HG02759 (cell line): ENCODE data around the gene CNNM4.
"Not testable (repeated sequence)": the region's sequence is repeated elsewhere in the genome, so short reads cannot be mapped to it uniquely, and the experiment has no call there.

Source experiments
- ATAC-seq: cut with Tn5 transposase; IDR thresholded peaks from one replicate; pipeline ENCODE4 v1.9.1; 2021; ENCODE audit warnings: mild to moderate bottlenecking, moderate library complexity; ENCODE audit not compliant: unreplicated experiment

Gene CNNM4

DNA sequence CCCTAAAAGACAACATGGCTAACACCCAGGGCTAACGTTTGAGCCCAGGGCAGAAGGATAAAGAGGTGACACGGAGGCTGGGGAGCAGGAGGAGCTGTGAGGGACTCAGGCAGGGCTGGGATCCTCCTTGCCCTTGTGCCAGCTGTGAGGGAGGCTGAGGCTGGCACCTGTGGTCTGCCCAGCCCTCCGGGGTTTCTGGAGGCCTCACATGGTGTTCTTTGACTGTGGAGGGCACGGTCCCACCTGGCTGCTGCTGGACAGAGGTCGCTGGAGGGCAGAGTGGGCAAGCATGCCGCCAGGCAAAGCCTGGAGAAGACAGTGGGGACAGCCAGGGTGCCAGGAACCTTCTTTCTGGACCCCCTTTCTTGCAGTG is 28.5 kb downstream of the CNNM4 start:
- no peak for ATAC-seq

DNA sequence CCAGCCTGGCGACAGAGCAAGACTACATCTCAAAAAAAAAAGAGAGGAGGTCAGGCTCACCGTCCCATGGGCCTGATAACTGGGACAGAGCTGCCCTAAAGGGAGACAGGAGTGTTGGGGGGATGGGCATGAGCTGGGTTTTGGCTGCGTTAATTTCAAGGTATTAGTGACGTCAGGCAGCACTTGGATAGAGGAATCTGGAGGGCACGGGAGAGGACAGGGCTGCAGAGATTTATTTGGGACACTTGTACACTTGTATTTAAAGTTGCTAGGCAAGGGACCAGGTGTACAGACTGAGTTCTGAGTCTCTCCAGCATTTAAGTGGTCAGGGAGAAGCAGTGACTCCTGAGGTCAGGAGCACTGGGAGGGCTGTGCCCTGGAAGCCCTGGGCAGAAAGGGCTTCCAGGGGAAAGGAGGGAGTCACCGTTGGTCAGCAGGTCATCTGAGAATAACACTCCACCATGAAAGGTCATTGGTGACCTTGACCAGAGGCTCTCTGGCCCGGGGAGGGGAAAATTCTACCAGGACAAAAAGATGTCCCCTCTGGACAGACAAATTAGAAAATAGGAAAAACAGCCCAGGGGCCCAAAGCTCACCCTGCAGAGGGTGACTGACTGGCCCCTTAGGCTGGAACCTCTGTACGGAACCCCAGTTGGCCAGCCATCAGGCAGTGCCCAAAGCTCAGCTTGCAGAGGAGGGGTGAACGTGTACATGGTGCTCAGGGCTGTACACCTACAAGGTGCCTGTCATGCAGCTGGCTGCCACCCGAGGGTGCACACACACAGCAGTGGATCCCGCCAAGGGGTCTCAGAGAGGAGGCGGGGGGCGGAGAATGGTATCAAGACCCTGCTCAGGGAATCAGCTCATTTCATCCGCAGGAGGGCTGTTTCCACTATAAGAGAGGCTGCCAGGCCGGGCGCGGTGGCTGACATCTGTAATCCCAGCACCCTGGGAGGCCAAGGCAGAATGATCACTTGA is 32.4 kb downstream of the CNNM4 start:
- ATAC-seq: no peak

DNA sequence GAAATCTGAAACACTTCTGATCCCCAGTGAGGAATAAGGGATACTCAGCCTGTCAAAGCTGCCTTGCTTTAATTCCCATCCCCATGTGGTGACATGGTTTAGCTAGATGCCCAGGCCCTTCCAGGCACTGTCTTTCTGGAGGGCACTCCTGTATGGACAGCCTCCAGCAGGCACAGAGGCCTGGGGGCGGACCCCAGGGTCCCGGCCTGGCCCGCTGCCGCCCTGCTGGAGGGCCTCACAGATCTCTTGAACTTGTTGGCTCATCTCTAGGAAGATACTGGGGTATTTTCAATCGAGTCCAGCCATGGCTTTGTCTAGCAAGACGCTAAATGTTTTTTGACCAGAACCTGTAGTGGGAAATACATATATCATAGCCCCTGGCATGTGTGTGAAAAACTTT is 34.4 kb downstream of the CNNM4 start:
- no peak for ATAC-seq

DNA sequence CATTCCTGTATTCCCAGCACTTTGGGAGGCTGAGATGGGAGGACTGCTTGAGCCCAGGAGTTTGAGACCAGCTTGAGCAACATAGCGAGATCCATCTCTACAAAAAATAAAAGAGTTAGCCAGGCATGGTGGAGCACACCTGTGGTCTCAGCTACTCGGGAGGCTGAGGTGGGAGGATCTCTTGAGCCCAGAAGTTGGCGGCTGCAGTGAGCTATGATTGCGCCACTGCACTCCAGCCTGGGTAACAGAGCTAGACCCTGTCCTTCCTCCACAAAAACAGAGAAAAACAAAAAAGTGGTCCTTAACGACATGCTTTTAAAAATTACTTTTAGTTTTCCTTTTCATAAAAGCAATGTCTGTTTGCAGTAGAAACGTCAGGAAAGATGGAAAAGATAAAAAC is 35.8 kb downstream of the CNNM4 start:
- not testable (repeated sequence) for ATAC-seq

DNA sequence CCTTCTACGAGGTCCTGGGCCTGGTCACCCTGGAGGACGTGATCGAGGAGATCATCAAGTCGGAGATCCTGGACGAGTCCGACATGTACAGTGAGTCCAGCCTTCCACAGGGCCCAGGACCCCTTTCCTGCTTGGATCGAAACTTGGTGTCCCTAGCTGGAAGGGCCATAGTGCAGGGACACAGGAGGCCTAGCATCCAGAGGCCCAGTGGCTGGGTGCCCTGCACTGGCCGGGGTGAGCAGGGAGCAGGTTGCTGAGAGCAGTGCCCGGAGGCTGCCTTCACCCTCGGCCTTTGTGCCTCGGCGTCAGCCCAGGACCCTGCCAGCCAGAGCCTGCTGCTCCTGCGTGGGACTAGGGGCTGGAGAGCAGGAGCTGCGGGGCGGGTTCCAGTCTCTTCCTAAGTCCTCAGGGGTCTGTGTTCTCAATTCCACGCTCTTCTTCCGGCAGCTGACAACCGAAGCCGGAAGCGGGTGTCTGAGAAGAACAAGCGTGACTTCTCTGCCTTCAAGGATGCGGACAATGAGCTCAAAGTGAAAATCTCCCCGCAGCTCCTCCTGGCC is 36.4 kb downstream of the CNNM4 start:
- no peak for ATAC-seq

DNA sequence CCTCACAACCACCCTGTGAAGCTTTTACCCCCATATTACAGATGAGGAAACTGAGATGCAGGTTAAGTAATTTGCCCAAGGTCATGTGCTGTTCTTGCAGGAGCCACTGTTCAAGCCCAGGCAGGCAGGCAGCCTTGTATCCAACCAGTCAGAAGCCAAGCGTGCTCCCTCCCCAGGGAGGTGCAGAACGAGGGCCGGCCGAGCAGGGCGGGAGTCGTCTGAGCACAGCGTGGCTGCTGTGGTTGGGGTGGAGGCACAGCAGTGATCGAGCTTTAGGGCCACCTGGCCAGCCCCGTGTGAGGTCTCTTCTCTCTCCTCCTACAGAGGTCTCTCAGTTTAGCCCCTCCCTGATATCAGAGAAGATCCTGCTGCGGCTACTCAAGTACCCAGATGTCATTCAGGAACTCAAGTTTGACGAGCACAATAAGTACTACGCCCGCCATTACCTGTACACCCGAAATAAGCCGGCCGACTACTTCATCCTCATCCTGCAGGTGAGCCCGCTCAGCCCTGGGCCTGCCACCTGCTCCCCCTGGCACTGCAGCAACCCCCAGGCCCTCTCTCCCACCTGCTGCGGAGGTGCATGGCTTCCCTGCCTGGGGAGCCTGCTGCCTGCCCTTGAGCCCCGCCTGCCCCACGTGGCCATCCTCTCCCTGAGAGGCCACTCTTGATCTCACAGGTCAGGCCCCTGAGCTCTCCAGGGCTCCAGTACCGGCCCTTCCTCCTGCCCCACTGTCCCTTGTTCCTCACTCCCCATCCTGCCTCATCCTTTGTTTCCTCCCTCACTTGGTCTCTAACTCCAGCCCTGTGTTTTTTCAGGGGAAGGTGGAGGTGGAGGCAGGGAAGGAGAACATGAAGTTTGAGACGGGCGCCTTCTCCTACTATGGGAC is 38.3 kb downstream of the CNNM4 start:
- no peak for ATAC-seq

DNA sequence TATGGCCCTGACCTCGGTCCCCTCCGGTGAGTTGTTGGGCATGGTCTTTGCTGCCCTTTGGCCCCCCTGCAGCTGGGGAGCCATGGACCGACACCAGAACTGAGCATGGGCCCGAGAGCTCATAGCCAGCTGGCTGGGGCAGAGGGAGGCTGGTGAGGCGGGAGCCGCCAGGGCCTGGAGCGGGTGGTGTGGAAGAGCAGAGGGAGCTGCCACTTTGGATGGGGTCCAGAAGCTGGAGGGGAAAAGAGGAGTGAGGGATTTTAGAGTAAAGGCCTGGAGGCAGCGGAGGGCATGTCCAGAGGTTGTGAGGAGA is 38.9 kb downstream of the CNNM4 start:
- ATAC-seq: no peak

DNA sequence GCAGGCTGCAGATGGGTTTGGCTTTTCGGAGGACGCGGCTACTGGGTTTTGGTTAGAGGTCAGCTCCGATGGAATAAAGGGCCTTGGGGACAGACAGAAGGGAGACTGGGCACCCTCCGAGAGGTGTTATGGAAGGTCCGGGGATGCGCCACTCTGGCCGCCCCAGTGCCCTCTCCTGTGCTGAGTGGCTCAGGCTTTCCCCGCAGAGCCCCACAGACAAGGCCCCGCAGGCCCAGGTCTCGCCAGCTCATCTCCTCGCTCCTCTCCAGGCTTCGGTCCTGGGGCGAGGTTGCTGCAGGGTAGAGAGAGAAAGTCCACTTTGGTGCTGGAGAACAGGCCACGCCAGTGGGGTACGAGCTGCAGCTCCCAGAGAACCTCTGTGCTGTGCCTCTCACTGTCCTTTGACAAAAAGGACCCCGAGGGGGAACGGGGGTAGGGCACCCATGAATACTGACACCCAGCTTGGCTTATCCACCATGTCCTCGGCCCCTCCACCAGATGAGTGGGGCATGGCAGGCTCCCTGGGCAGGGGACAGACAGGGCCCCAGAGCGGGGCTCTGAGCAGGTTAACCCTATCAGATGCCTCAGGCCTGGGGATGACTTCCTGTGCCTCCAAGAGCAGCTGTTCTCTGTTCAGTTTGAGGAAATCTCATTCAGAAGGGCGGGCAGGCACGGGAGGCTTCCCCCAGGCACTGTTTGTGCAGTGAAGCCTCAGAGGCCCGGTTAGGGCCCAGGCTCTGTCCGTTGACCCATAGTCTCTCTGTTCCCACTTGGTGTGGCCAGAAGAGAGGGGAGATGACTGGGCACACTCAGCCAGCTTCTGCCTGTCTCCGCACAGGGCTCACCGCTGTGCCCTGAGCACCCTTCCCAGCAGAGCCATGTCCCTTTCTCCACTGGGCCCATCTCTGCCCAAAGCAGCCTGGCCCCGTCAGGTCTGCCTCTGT is 39.6 kb downstream of the CNNM4 start:
- peak; percentile 16 for ATAC-seq

DNA sequence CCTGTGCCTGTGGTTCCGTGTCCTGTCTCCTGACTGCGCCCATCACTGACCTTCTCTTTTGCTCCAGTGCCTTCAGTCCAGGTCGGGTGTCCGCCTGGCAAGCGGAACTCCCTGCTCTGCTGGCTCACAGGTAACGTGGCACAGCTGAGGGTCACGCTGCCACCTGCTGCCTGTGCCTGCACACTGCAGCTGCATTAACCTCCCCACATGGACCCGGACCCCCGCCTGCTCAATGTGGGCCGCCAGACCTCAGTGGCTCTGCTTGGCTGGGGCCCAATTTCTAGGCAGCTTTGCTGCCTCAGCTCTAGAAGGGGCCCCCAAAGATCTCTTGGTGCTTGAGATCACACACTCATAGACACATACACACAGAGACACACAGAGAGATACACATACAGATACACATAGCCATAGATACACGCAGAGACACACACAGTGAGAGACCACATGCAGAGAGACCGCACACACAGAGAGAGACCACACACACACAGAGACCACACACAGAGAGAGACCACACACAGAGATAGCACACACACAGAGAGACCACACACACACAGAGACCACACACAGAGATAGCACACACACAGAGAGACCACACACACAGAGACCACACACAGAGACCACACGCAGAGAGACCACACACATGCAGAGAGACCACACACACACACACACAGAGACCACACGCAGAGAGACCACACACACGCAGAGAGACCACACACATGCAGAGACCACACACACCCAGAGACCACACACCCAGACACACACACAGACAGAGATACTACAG is 40.5 kb downstream of the CNNM4 start:
- ATAC-seq: peak; percentile 84

DNA sequence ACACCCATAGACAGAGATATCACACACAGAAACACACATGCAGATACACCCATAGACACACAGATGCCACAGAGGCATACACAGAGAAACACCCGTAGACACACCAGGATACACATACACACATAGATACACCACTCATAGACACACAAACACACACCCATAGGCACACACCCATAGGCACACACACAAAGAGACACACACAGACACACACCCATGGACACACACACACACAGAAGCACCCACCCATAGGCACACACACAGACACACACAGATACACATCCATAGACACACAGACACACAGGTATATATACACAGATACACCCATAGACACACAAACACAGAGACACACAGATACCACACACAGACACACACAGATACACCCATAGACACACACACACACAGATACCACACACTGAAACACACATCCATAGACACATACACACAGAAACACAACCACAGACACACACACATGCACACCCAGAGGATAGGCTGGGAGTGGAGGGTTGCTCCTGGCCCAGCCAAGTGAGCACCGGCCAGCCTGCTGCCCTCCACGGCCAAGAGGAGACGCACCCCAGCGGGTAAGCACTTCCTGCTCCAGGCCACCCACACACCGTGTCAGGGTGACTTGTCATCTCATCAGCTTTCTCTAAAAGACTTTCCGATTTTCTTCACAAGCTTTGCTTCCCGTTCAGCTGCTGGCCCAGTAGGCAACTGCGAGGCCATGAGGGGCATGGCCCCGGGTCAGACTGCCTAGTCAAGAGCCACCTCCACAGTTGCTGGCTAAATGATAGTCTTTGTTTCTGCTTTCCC is 41.3 kb downstream of the CNNM4 start:
- no peak for ATAC-seq

DNA sequence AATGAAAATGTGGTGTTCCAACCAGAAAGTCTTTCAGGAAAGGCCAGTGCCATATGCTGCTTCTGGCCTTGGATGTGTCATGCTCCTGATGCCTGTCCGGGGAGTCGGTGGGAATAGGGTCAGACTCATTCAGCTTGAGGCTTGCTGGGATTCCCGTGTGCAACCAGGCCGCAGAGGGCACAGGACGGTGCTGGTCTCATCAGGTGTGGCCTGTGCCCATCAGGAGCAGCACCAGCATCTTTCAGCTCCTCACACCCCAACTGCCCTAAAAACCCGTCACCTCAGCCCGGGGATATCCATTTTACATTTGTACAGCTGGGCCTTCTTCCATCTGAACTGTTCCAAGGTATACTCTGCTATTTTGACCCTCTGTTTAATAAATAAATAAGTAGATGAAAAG is 42.0 kb downstream of the CNNM4 start:
- ATAC-seq: no peak

DNA sequence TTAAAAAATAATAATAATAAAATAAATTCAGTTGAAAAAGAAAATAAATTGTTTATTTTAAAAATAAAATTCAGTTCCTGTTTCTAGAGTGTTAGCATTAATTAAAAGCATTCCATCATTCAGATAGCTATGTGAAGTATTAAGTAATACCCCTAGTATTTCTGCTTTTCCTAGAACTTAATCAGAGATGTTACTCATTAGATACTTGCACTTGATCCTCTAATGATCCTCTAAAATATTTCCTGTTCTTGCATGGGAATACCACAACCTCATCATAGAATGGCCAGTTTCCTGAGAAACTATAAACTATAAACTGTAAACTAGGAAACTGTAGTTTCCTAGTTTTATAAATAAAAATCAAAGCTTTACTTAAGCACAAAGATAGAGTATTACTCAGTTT is 44.3 kb downstream of the CNNM4 start:
- ATAC-seq: no peak

DNA sequence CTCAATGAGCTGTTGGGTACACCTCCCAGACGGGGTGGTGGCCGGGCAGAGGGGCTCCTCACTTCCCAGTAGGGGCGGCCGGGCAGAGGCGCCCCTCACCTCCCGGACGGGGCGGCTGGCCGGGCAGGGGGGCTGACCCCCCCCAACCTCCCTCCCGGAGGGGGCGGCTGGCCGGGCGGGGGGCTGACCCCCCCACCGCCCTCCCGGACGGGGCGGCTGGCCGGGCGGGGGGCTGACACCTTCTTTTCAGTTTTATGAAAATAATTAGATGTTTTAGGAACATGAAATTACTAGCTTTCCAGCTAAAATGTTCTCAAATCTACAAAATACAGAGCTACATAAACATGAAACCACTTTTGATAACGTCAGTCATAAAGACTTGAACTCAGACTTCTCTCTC is 45.2 kb downstream of the CNNM4 start:
- not testable (repeated sequence) for ATAC-seq

DNA sequence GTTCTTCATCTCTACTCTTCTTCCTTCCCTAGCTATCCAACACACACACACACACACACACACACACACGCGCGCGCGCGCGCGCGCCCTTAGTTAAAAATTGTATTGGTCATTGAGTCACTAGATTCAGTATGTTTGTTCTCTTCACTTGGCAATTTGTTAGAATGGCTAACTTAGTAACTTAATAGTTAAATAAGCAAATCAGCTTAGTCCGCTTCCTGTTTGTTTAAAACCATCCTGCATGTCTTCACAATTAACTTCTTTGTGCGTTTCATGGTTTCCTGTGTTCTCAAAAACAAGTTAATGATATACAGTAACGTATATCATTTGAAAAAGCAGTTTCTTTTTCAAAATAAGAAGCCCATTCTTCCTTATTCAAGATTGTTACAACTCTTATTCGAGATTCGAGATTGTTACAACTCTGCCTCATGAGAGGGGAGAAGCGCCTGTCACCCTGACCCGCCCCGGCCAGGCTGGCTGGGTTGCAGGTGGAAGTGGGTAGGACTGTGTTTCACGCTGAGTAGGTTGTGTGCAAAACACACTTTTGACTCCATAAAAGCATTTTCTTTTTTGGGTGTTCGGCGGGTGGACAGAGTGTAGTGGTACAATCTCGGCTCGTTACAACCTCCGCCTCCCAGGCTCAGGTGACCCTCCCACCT is 45.9 kb downstream of the CNNM4 start:
- ATAC-seq: peak; percentile 65

DNA sequence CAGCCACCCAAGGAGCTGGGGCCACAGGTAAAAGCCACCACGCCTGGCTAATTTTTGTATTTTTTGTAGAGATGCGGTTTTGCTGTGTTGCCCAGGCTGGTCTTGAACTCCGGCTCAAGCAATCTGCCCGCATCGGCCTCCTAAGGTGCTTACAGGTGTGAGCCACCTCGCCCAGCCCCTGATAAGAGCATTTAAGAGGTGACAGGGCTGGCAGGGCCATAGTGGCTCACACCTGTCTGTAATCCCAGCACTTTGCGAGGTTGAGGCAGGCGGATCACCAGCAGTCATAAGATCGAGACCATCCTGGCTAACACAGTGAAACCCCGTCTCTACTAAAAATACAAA is 46.4 kb downstream of the CNNM4 start:
- no peak for ATAC-seq

DNA sequence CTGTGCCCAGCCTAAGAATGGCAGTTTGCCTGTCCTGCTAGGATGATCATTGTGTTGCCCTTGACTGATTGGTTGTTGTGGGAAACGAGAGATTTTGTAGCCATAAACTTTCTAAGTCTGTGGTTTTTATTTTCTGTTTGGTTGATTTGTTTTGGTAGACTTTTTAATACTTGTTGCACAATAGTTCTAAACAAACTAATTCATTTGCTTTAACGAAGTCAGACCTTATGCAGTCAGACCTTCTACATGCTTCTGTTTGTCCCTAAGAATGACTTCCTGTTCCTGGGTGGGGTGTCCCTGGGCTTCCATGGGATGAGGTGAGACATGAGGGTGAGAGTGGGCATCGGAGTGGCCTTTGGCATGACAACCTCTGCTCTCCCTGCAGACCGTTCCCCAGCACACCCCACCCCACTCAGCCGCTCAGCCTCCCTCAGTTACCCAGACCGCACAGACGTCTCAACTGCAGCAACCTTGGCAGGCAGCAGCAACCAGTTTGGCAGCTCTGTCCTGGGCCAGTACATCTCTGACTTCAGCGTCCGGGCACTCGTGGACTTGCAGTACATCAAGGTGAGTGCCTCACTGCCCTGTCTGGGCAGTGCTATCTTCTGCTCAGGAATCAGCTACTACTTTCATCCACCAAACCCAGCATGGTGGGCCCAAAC is 47.6 kb downstream of the CNNM4 start:
- ATAC-seq: no peak

DNA sequence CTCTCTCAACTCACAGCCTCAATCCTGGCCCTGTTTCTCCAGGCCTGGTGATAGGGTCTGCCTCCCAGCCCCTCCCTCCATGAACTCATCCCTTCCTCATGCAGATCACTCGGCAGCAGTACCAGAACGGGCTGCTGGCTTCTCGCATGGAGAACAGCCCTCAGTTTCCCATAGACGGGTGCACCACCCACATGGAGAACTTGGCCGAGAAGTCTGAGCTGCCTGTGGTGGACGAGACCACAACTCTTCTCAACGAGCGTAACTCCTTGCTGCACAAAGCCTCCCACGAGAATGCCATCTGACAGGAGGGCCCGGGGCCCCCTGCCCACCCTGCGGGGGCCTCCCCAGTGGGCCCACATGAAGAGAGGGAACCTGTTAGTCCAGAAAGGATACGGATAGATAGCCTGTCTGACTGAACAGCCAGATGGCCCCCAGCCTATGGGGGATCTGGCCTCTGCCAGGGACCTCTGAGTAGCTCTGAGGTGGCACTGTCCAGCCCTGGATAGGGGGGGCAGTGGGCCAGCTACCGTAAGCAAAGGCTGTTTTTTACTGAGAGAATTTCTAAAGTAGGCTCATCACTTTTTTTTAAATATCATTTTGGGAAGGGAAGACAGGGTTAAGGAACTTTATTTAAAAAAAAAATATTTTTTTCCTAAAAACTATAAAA is 48.6 kb downstream of the CNNM4 start:
- ATAC-seq: no peak
